Thyroid gland (tissue), 4 donors: ENCODE measurements around the gene TICRR. TPM values are rescaled to one million over a fixed set of nuclear protein-coding genes. Genes with fewer than 3 reads are reported as not detected.

Experiments
- DNase-seq, 2 donors: peaks; one replicate each; pipeline ENCODE4 v3.0.0-alpha.2; 2019
- H3K27ac ChIP-seq, 3 donors: fragments of 200-600 bp; sonication (generic); 1 replicate in 2 of 3; 2 replicates in 1 of 3; pipeline ENCODE4 v1.5.1; 2016 to 2019; ENCODE audit warnings: mild to moderate bottlenecking in 1 of 3, moderate library complexity in 1 of 3
- H3K27me3 ChIP-seq: fragments of 200-600 bp; sonication (generic); one replicate; pipeline ENCODE4 v1.5.1; 2019
- H3K36me3 ChIP-seq, 2 donors: fragments of 200-600 bp; sonication (generic); one replicate each; pipeline ENCODE4 v1.5.1; 2016 to 2019
- H3K4me1 ChIP-seq, 2 donors: fragments of 200-600 bp; sonication (generic); one replicate each; pipeline ENCODE4 v1.5.1; 2017 to 2019
- H3K4me3 ChIP-seq, 3 donors: fragments of 200-600 bp; sonication (generic); replicated peaks in 1 of 3; 1 replicate in 2 of 3; 2 replicates in 1 of 3; pipeline ENCODE4 v1.5.1; 2016; ENCODE audit warnings: mild to moderate bottlenecking in 1 of 3
- H3K9me3 ChIP-seq: fragments of 200-600 bp; sonication (generic); one replicate; pipeline ENCODE4 v1.5.1; 2017
- CTCF ChIP-seq, 6 experiments: fragments of 200-600 bp in 3 of 6; fragments of 450-650 bp in 3 of 6; sonication (generic) in 3 of 6; IDR thresholded peaks; one replicate each; pipeline ENCODE4 v1.5.1; 2016 to 2019; ENCODE audit warnings: antibody characterized with exemption in 6 of 6, mild to moderate bottlenecking in 2 of 6, inconsistent platforms in 1 of 6, moderate library complexity in 1 of 6
- POLR2A ChIP-seq, 2 donors: fragments of 450-650 bp; IDR thresholded peaks; one replicate each; pipeline ENCODE4 v1.6.1; 2017; ENCODE audit warnings: antibody characterized with exemption in 2 of 2, mild to moderate bottlenecking in 2 of 2, moderate library complexity in 1 of 2
- WGBS, 2 donors: methylation state at CpG; one replicate each; pipeline ENCODE4 v1.1.5; 2017; 5-methylcytosine and 5-hydroxymethylcytosine counted together
- intact Hi-C: fragments of 100-400 bp; cut with DNase I; formaldehyde crosslinking; loops from one replicate; pipeline ENCODE4 v1.15.1; 2023
- total RNA-seq, 4 donors: library from RNA; depleted of rRNA; stranded (reverse); fragments of >200 nt; gene quantifications; one replicate each; pipeline ENCODE4 v1.2.3, GENCODE V29; 2016

TICRR gene
- total RNA-seq, 4 donors from 2014 or later: under 0.01 to 0.21 TPM; not detected in 2

- no peak overlapping the region for H3K27ac ChIP-seq
- no peak overlapping the region for H3K4me3 ChIP-seq
- no peaks in the 10 kb centered on the region for H3K27me3 ChIP-seq
- no peak for TF ChIP-seq POLR2A (IDR thresholded peaks at IDR 0.05)
- TF ChIP-seq CTCF (IDR thresholded peaks at IDR 0.05): no peak
- 96 to 98% methylated on average over 2 of the region's 2 CpGs for WGBS, 2 donors
- no peaks in the 10 kb centered on the region for H3K4me1 ChIP-seq
- H3K9me3 ChIP-seq: no peaks in the 10 kb centered on the region
- no peaks in the 10 kb centered on the region for H3K36me3 ChIP-seq
- intact Hi-C loops: no loop called here
- no peak for DNase-seq
These were observed 11.4 kb downstream of the TICRR start for GRCh38 chr15:89586651-89587050.

- H3K27me3 ChIP-seq: no peaks in the 10 kb centered on the region
- no peak overlapping the region for H3K4me3 ChIP-seq
- no peak for TF ChIP-seq CTCF (IDR thresholded peaks at IDR 0.05)
- no peak for TF ChIP-seq POLR2A (IDR thresholded peaks at IDR 0.05)
- no peak for DNase-seq
- H3K4me1 ChIP-seq: no peaks in the 10 kb centered on the region
- no peak overlapping the region for H3K27ac ChIP-seq
- H3K9me3 ChIP-seq: no peaks in the 10 kb centered on the region
- H3K36me3 ChIP-seq: no peaks in the 10 kb centered on the region
- WGBS, 2 donors: 76 to 82% methylated on average over 4 of the region's 4 CpGs
- intact Hi-C loops: no loop called here
These were observed 12.7 kb downstream of the TICRR start for GRCh38 chr15:89587955-89588354.

DNA sequence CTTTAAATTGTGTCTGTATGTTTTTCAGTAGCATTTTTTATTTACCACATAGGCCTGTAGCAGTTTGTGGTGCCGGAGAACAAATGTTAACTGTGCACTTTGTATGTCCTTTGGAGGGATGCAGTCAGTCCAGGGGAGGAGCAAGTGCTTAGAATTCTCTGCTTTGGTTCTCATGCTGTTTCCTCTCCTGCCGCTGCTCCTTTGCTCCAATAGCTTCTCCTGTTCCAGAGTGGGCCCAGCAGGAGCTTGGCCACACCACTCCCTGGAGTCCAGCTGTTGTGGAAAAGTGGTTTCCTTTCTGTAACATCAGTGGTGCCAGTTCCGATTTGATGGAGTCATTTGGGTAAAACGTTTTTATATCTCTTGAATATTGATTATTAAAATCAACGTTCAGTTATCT lies 16.6 kb downstream of the TICRR start:
- Histone ChIP-seq H3K27me3 (no peaks in the 10 kb centered on the region), H3K27ac (no peak overlapping the region), H3K4me3 (no peak overlapping the region), H3K9me3 (no peaks in the 10 kb centered on the region), H3K36me3 (no peaks in the 10 kb centered on the region), H3K4me1 (no peaks in the 10 kb centered on the region)
- WGBS, 2 donors: 91 to 93% methylated on average over 5 of the region's 5 CpGs
- no peak for TF ChIP-seq POLR2A (IDR thresholded peaks at IDR 0.05)
- TF ChIP-seq CTCF (IDR thresholded peaks at IDR 0.05): no peak
- intact Hi-C loops: no loop called here
- DNase-seq: no peak

DNA sequence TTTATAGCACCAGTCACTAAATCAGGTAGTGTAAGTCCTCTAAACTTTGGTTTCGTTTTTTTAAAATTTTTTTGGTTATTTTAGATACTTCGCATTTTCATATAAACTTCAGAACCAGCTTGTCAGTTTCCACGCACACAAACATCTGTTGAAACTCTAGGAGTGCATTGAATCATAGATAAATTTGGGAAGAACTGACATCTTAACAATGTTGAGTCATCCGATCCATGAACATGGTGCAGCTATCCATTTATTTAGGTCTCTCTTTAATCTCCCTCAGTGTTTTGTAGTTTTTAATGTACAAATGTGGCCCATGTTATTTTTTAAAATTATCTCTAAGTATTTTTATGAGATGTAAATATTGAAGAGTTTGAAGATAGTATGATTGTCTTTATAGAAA lies 17.7 kb downstream of the TICRR start:
- Histone ChIP-seq H3K27me3 (no peaks in the 10 kb centered on the region), H3K27ac (no peak overlapping the region), H3K36me3 (no peaks in the 10 kb centered on the region), H3K4me1 (no peaks in the 10 kb centered on the region), H3K4me3 (no peak overlapping the region), H3K9me3 (no peaks in the 10 kb centered on the region)
- no peak for DNase-seq
- intact Hi-C loops: no loop called here
- WGBS, 2 donors: 96 to 97% methylated on average over 4 of the region's 4 CpGs
- TF ChIP-seq POLR2A (IDR thresholded peaks at IDR 0.05): no peak

GRCh38 chr15:89599021-89599420 lies 23.8 kb downstream of the TICRR start:
- no peak overlapping the region for H3K27ac ChIP-seq
- no peak for TF ChIP-seq CTCF (IDR thresholded peaks at IDR 0.05)
- TF ChIP-seq POLR2A (IDR thresholded peaks at IDR 0.05): no peak
- H3K27me3 ChIP-seq: no peaks in the 10 kb centered on the region
- H3K36me3 ChIP-seq: no peaks in the 10 kb centered on the region
- no peak overlapping the region for H3K4me3 ChIP-seq
- WGBS, 2 donors: 91 to 95% methylated on average over 4 of the region's 4 CpGs
- DNase-seq: no peak
- no peaks in the 10 kb centered on the region for H3K9me3 ChIP-seq
- intact Hi-C loops: no loop called here
- H3K4me1 ChIP-seq: no peaks in the 10 kb centered on the region

DNA sequence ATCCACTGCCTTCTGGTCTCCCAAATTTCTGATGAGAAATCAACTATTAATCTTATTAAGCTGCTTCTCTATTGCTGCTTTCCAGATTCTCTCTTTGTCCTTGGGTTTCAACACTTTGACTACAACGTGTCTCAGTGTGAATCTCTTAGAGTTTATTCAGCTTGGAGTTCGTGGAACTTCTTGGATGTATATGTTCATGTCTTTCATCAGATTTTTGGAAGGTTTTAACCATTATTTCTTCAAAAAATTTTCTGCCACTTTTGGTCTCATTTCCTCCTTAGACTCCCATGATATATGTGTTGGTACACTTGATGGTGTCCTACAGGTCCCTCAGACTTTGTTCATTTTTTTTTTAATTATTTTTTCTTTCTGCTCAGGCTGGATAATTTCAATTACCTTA lies 36.0 kb downstream of the TICRR start:
- Histone ChIP-seq H3K27ac (no peak overlapping the region), H3K4me3 (no peak overlapping the region), H3K4me1 (peaks cover 0 to under 1% of the 10 kb centered on the region in 2 donors), H3K27me3 (no peaks in the 10 kb centered on the region), H3K9me3 (no peaks in the 10 kb centered on the region), H3K36me3 (no peaks in the 10 kb centered on the region)
- WGBS, 2 donors: 97 to 98% methylated on average over 2 of the region's 2 CpGs
- TF ChIP-seq POLR2A (IDR thresholded peaks at IDR 0.05) (no peak), CTCF (IDR thresholded peaks at IDR 0.05) (no peak)
- intact Hi-C loops: no loop called here
- no peak for DNase-seq
